Transverse colon (tissue), 4 donors: ENCODE measurements around the gene MTURN.

Experiments
- CTCF ChIP-seq, 5 experiments: fragments of 200-600 bp in 3 of 5; fragments of 450-650 bp in 2 of 5; sonication (generic) in 3 of 5; IDR thresholded peaks; 1 replicate in 2 of 5; 2 replicates in 3 of 5; pipeline ENCODE4 v1.5.1; 2016 to 2017; ENCODE audit warnings: antibody characterized with exemption in 5 of 5, inconsistent platforms in 3 of 5, mild to moderate bottlenecking in 2 of 5, moderate library complexity in 1 of 5
- POLR2A ChIP-seq: fragments of 450-650 bp; IDR thresholded peaks from one replicate; pipeline ENCODE4 v1.6.1; 2016; ENCODE audit warnings: antibody characterized with exemption, mild to moderate bottlenecking, moderate library complexity
- POLR2AphosphoS5 ChIP-seq, 3 donors: sonication (generic); formaldehyde crosslinking; IDR thresholded peaks; one replicate each; pipeline ENCODE4 v1.6.1; 2016; ENCODE audit warnings: antibody characterized with exemption in 3 of 3

- TF ChIP-seq POLR2A, result no peak
- TF ChIP-seq CTCF (IDR thresholded peaks at IDR 0.05), result no peak
- no peak for TF ChIP-seq POLR2AphosphoS5 (IDR thresholded peaks at IDR 0.05)
Observed at GRCh38 chr7:30183749-30184369, 49.1 kb downstream of the MTURN start.
